Mesendoderm (in vitro differentiated cells): Measurements from ENCODE around the gene DEPDC7.
"Not testable (repeated sequence)": the region's sequence is repeated elsewhere in the genome, so short reads cannot be mapped to it uniquely, and the experiment has no call there.

Experiments
- DNase-seq: peaks from one replicate; pipeline ENCODE4 v3.0.0; 2013
- H2AK5ac ChIP-seq: 2 replicates; pipeline ENCODE4 v1.6.1; 2013; ENCODE audit warnings: low read length, inconsistent platforms
- H2BK120ac ChIP-seq: 2 replicates; pipeline ENCODE4 v1.6.1; 2013; ENCODE audit warnings: low read depth, mild to moderate bottlenecking, low read length, moderate library complexity, mixed read lengths
- H2BK15ac ChIP-seq: replicated peaks from 2 replicates; pipeline ENCODE4 v1.6.1; 2013; ENCODE audit warnings: low read depth, mild to moderate bottlenecking, moderate library complexity
- H2BK5ac ChIP-seq: 2 replicates; pipeline ENCODE4 v1.6.1; 2013; ENCODE audit warnings: low read length, inconsistent platforms
- H3K18ac ChIP-seq: 2 replicates; pipeline ENCODE4 v1.6.1; 2013; ENCODE audit warnings: mild to moderate bottlenecking, low read length, mixed read lengths
- H3K23ac ChIP-seq: one replicate; pipeline ENCODE4 v1.6.1; 2013; ENCODE audit warnings: low read length
- H3K27ac ChIP-seq: 2 replicates; pipeline ENCODE4 v1.5.1; 2013; ENCODE audit warnings: low read depth, mild to moderate bottlenecking, inconsistent platforms, low read length, moderate library complexity
- H3K27me3 ChIP-seq: 2 replicates; pipeline ENCODE4 v1.6.1; 2013; ENCODE audit warnings: low read length, control low read depth, mild to moderate bottlenecking, inconsistent platforms; ENCODE audit not compliant: insufficient read depth, poor library complexity
- H3K36me3 ChIP-seq: 2 replicates; pipeline ENCODE4 v1.6.1; 2013; ENCODE audit warnings: low read length, inconsistent platforms; ENCODE audit not compliant: control insufficient read depth, insufficient read depth
- H3K4ac ChIP-seq: one replicate; pipeline ENCODE4 v1.6.1; 2013; ENCODE audit warnings: low read depth, mild to moderate bottlenecking, low read length, moderate library complexity
- H3K4me1 ChIP-seq: 2 replicates; pipeline ENCODE4 v1.6.1; 2013; ENCODE audit warnings: low read depth, low read length, inconsistent platforms; ENCODE audit not compliant: control insufficient read depth
- H3K4me2 ChIP-seq: 2 replicates; pipeline ENCODE4 v1.6.1; 2013; ENCODE audit warnings: low read length
- H3K4me3 ChIP-seq: 2 replicates; pipeline ENCODE4 v1.5.1; 2013; ENCODE audit warnings: mild to moderate bottlenecking, low read length
- H3K56ac ChIP-seq: one replicate; pipeline ENCODE4 v1.6.1; 2013; ENCODE audit warnings: low read length
- H3K79me1 ChIP-seq: 2 replicates; pipeline ENCODE4 v1.6.1; 2013; ENCODE audit warnings: low read length, inconsistent platforms
- H3K79me2 ChIP-seq: 2 replicates; pipeline ENCODE4 v1.6.1; 2013; ENCODE audit warnings: mild to moderate bottlenecking, low read length; ENCODE audit not compliant: control insufficient read depth, insufficient read depth
- H3K9ac ChIP-seq: 2 replicates; pipeline ENCODE4 v1.6.1; 2013; ENCODE audit warnings: low read length, inconsistent platforms
- H4K5ac ChIP-seq: one replicate; pipeline ENCODE4 v1.6.1; 2013; ENCODE audit warnings: low read length
- H4K8ac ChIP-seq: one replicate; pipeline ENCODE4 v1.6.1; 2013; ENCODE audit warnings: low read depth, mild to moderate bottlenecking, control low read depth, low read length, moderate library complexity
- WGBS: extraction: QIAGEN DNeasy Blood & Tissue Kit; methylation state at CpG from one replicate; pipeline ENCODE4 v1.1.7; 2013; ENCODE audit warnings: low lambda C conversion rate, missing lambda C conversion rate; ENCODE audit not compliant: insufficient coverage; ENCODE audit errors: extremely low coverage; 5-methylcytosine and 5-hydroxymethylcytosine counted together

The DEPDC7 gene

GRCh38 chr11:33025339-33025722, 9.7 kb downstream of the DEPDC7 start:
- Histone ChIP-seq H2BK15ac (no peak overlapping the region), H3K23ac (no peak overlapping the region), H3K36me3 (no peaks in the 10 kb centered on the region), H2BK120ac (no peak overlapping the region), H3K4me1 (no peaks in the 10 kb centered on the region), H3K27ac (no peak overlapping the region), H3K79me1 (no peaks in the 10 kb centered on the region), H4K5ac (no peak overlapping the region), H3K4me3 (no peak overlapping the region), H3K79me2 (no peaks in the 10 kb centered on the region), H3K18ac (no peak overlapping the region), H3K9ac (no peak overlapping the region), H2BK5ac (no peak overlapping the region), H3K4ac (no peak overlapping the region), H3K56ac (no peak overlapping the region), H4K8ac (no peak overlapping the region), H2AK5ac (no peak overlapping the region), H3K4me2 (no peak overlapping the region), H3K27me3 (peaks cover 2% of the 10 kb centered on the region)
- DNase-seq, result no peak
- WGBS, result no CpG with 5 or more reads among the region's 3 CpGs

- Histone ChIP-seq H2BK5ac (no peak overlapping the region), H3K18ac (no peak overlapping the region), H4K8ac (no peak overlapping the region), H2BK120ac (no peak overlapping the region), H3K27me3 (no peaks in the 10 kb centered on the region), H3K27ac (no peak overlapping the region), H3K36me3 (no peaks in the 10 kb centered on the region), H3K4me2 (no peak overlapping the region), H3K4ac (no peak overlapping the region), H3K56ac (no peak overlapping the region), H3K9ac (no peak overlapping the region), H3K79me2 (no peaks in the 10 kb centered on the region), H3K4me3 (no peak overlapping the region), H3K4me1 (no peaks in the 10 kb centered on the region), H2BK15ac (no peak overlapping the region), H2AK5ac (no peak overlapping the region), H3K79me1 (no peaks in the 10 kb centered on the region), H3K23ac (no peak overlapping the region), H4K5ac (no peak overlapping the region)
- no peak for DNase-seq
- WGBS, result no CpG with 5 or more reads among the region's 2 CpGs
Measured at GRCh38 chr11:33027233-33027632, 11.6 kb downstream of the DEPDC7 start.

GRCh38 chr11:33027846-33028536, 12.3 kb downstream of the DEPDC7 start:
- H3K56ac ChIP-seq, result no peak overlapping the region
- no peak overlapping the region for H2BK15ac ChIP-seq
- H3K27me3 ChIP-seq, result no peaks in the 10 kb centered on the region
- H3K18ac ChIP-seq, result no peak overlapping the region
- no peaks in the 10 kb centered on the region for H3K79me2 ChIP-seq
- H4K8ac ChIP-seq, result no peak overlapping the region
- no peak overlapping the region for H4K5ac ChIP-seq
- no peaks in the 10 kb centered on the region for H3K79me1 ChIP-seq
- no CpG with 5 or more reads among the region's 4 CpGs for WGBS
- no peak overlapping the region for H2BK120ac ChIP-seq
- no peaks in the 10 kb centered on the region for H3K36me3 ChIP-seq
- H3K23ac ChIP-seq, result no peak overlapping the region
- no peak overlapping the region for H3K9ac ChIP-seq
- no peak overlapping the region for H2BK5ac ChIP-seq
- H3K4me1 ChIP-seq, result no peaks in the 10 kb centered on the region
- DNase-seq, result no peak
- H2AK5ac ChIP-seq, result no peak overlapping the region
- H3K4me3 ChIP-seq, result no peak overlapping the region
- H3K4ac ChIP-seq, result no peak overlapping the region
- no peak overlapping the region for H3K4me2 ChIP-seq
- no peak overlapping the region for H3K27ac ChIP-seq

- no peak overlapping the region for H2BK5ac ChIP-seq
- H2AK5ac ChIP-seq, result no peak overlapping the region
- no peak overlapping the region for H2BK120ac ChIP-seq
- H3K79me1 ChIP-seq, result no peaks in the 10 kb centered on the region
- H4K5ac ChIP-seq, result no peak overlapping the region
- no peaks in the 10 kb centered on the region for H3K4me1 ChIP-seq
- H3K4me2 ChIP-seq, result no peak overlapping the region
- no peaks in the 10 kb centered on the region for H3K79me2 ChIP-seq
- no peak overlapping the region for H3K4ac ChIP-seq
- H3K18ac ChIP-seq, result no peak overlapping the region
- no peaks in the 10 kb centered on the region for H3K27me3 ChIP-seq
- H3K9ac ChIP-seq, result no peak overlapping the region
- no peak overlapping the region for H2BK15ac ChIP-seq
- H3K56ac ChIP-seq, result no peak overlapping the region
- H3K36me3 ChIP-seq, result no peaks in the 10 kb centered on the region
- WGBS, result no CpG with 5 or more reads among the region's 2 CpGs
- H4K8ac ChIP-seq, result no peak overlapping the region
- H3K27ac ChIP-seq, result no peak overlapping the region
- H3K23ac ChIP-seq, result no peak overlapping the region
- no peak for DNase-seq
- no peak overlapping the region for H3K4me3 ChIP-seq
Measured at GRCh38 chr11:33028537-33028914, 12.8 kb downstream of the DEPDC7 start.

GRCh38 chr11:33029218-33029617, 13.5 kb downstream of the DEPDC7 start:
- H3K79me1 ChIP-seq, H3K18ac ChIP-seq, H3K56ac ChIP-seq, H3K4me2 ChIP-seq, H3K36me3 ChIP-seq, H3K9ac ChIP-seq, H3K4ac ChIP-seq, H2BK5ac ChIP-seq, DNase-seq, H3K4me3 ChIP-seq, H3K27me3 ChIP-seq, H2AK5ac ChIP-seq, H3K23ac ChIP-seq, H2BK120ac ChIP-seq, H3K27ac ChIP-seq, H2BK15ac ChIP-seq, H4K5ac ChIP-seq, H4K8ac ChIP-seq, H3K79me2 ChIP-seq, H3K4me1 ChIP-seq: not testable (repeated sequence)
- WGBS, result no CpG with 5 or more reads among the region's 6 CpGs

- no peak overlapping the region for H3K4me3 ChIP-seq
- H3K79me1 ChIP-seq, result no peaks in the 10 kb centered on the region
- no peak overlapping the region for H3K9ac ChIP-seq
- H2AK5ac ChIP-seq, result no peak overlapping the region
- H3K18ac ChIP-seq, result no peak overlapping the region
- H3K4me2 ChIP-seq, result no peak overlapping the region
- H3K27me3 ChIP-seq, result no peaks in the 10 kb centered on the region
- H3K56ac ChIP-seq, result no peak overlapping the region
- H2BK120ac ChIP-seq, result no peak overlapping the region
- H3K79me2 ChIP-seq, result no peaks in the 10 kb centered on the region
- H4K8ac ChIP-seq, result no peak overlapping the region
- no peak overlapping the region for H3K27ac ChIP-seq
- no peak overlapping the region for H2BK15ac ChIP-seq
- WGBS, result no CpG with 5 or more reads among the region's 4 CpGs
- H4K5ac ChIP-seq, result no peak overlapping the region
- H3K4ac ChIP-seq, result no peak overlapping the region
- DNase-seq, result no peak
- H2BK5ac ChIP-seq, result no peak overlapping the region
- no peaks in the 10 kb centered on the region for H3K36me3 ChIP-seq
- H3K23ac ChIP-seq, result no peak overlapping the region
- H3K4me1 ChIP-seq, result no peaks in the 10 kb centered on the region
Measured at GRCh38 chr11:33033493-33033892, 17.8 kb downstream of the DEPDC7 start.
